Thyroid gland (tissue), 4 donors: ENCODE results near the gene PLA2G4A. TPM values are rescaled to one million over a fixed set of nuclear protein-coding genes. Genes with fewer than 3 reads are reported as not detected.

Experiments
- DNase-seq, 2 donors: peaks; one replicate each; pipeline ENCODE4 v3.0.0-alpha.2; 2019
- H3K27ac ChIP-seq, 3 donors: fragments of 200-600 bp; sonication (generic); 1 replicate in 2 of 3; 2 replicates in 1 of 3; pipeline ENCODE4 v1.5.1; 2016 to 2019; ENCODE audit warnings: mild to moderate bottlenecking in 1 of 3, moderate library complexity in 1 of 3
- H3K27me3 ChIP-seq: fragments of 200-600 bp; sonication (generic); one replicate; pipeline ENCODE4 v1.5.1; 2019
- H3K36me3 ChIP-seq, 2 donors: fragments of 200-600 bp; sonication (generic); one replicate each; pipeline ENCODE4 v1.5.1; 2016 to 2019
- H3K4me1 ChIP-seq, 2 donors: fragments of 200-600 bp; sonication (generic); one replicate each; pipeline ENCODE4 v1.5.1; 2017 to 2019
- H3K4me3 ChIP-seq, 3 donors: fragments of 200-600 bp; sonication (generic); replicated peaks in 1 of 3; 1 replicate in 2 of 3; 2 replicates in 1 of 3; pipeline ENCODE4 v1.5.1; 2016; ENCODE audit warnings: mild to moderate bottlenecking in 1 of 3
- H3K9me3 ChIP-seq: fragments of 200-600 bp; sonication (generic); one replicate; pipeline ENCODE4 v1.5.1; 2017
- CTCF ChIP-seq, 6 experiments: fragments of 200-600 bp in 3 of 6; fragments of 450-650 bp in 3 of 6; sonication (generic) in 3 of 6; IDR thresholded peaks; one replicate each; pipeline ENCODE4 v1.5.1; 2016 to 2019; ENCODE audit warnings: antibody characterized with exemption in 6 of 6, mild to moderate bottlenecking in 2 of 6, inconsistent platforms in 1 of 6, moderate library complexity in 1 of 6
- POLR2A ChIP-seq, 2 donors: fragments of 450-650 bp; IDR thresholded peaks; one replicate each; pipeline ENCODE4 v1.6.1; 2017; ENCODE audit warnings: antibody characterized with exemption in 2 of 2, mild to moderate bottlenecking in 2 of 2, moderate library complexity in 1 of 2
- WGBS, 2 donors: methylation state at CpG; one replicate each; pipeline ENCODE4 v1.1.5; 2017; 5-methylcytosine and 5-hydroxymethylcytosine counted together
- intact Hi-C: fragments of 100-400 bp; cut with DNase I; formaldehyde crosslinking; loops from one replicate; pipeline ENCODE4 v1.15.1; 2023
- total RNA-seq, 4 donors: library from RNA; depleted of rRNA; stranded (reverse); fragments of >200 nt; gene quantifications; one replicate each; pipeline ENCODE4 v1.2.3, GENCODE V29; 2016

Gene PLA2G4A
- total RNA-seq, 4 donors from 2014 or later: 3.4 to 6.4 (median 5.2) TPM

- no peaks in the 10 kb centered on the region for H3K9me3 ChIP-seq
- H3K4me1 ChIP-seq: no peaks in the 10 kb centered on the region
- no peaks in the 10 kb centered on the region for H3K27me3 ChIP-seq
- H3K27ac ChIP-seq: no peak overlapping the region
- intact Hi-C loops: no loop called here
- H3K36me3 ChIP-seq: no peaks in the 10 kb centered on the region
- DNase-seq: no peak
- TF ChIP-seq POLR2A (IDR thresholded peaks at IDR 0.05): no peak
- TF ChIP-seq CTCF (IDR thresholded peaks at IDR 0.05): no peak
- no peak overlapping the region for H3K4me3 ChIP-seq
- WGBS, 2 donors: 81% methylated on average over 2 of the region's 2 CpGs
Measured at GRCh38 chr1:186785503-186785902, 43.2 kb upstream of the PLA2G4A start.

- DNase-seq: no peak
- intact Hi-C loops: no loop called here
- Histone ChIP-seq H3K27ac (no peak overlapping the region), H3K36me3 (no peaks in the 10 kb centered on the region), H3K4me3 (no peak overlapping the region), H3K9me3 (no peaks in the 10 kb centered on the region), H3K27me3 (no peaks in the 10 kb centered on the region), H3K4me1 (no peaks in the 10 kb centered on the region)
- 88 to 95% methylated on average over 1 of the region's 1 CpG for WGBS, 2 donors
- TF ChIP-seq CTCF (IDR thresholded peaks at IDR 0.05) (no peak), POLR2A (IDR thresholded peaks at IDR 0.05) (no peak)
Measured at GRCh38 chr1:186790101-186790500, 38.6 kb upstream of the PLA2G4A start.

GRCh38 chr1:186792870-186793581 lies 35.7 kb upstream of the PLA2G4A start:
- intact Hi-C loops: no loop called here
- no peaks in the 10 kb centered on the region for H3K9me3 ChIP-seq
- H3K27ac ChIP-seq: no peak overlapping the region
- TF ChIP-seq CTCF (IDR thresholded peaks at IDR 0.05): no peak
- TF ChIP-seq POLR2A (IDR thresholded peaks at IDR 0.05): no peak
- WGBS, 2 donors: 90 to 93% methylated on average over 7 of the region's 7 CpGs
- no peaks in the 10 kb centered on the region for H3K36me3 ChIP-seq
- no peak for DNase-seq
- H3K27me3 ChIP-seq: no peaks in the 10 kb centered on the region
- H3K4me1 ChIP-seq: no peaks in the 10 kb centered on the region
- H3K4me3 ChIP-seq: no peak overlapping the region

GRCh38 chr1:186793582-186793927 lies 35.2 kb upstream of the PLA2G4A start:
- intact Hi-C loops: no loop called here
- Histone ChIP-seq H3K9me3 (no peaks in the 10 kb centered on the region), H3K27me3 (no peaks in the 10 kb centered on the region), H3K4me3 (no peak overlapping the region), H3K36me3 (no peaks in the 10 kb centered on the region), H3K27ac (no peak overlapping the region), H3K4me1 (no peaks in the 10 kb centered on the region)
- WGBS, 2 donors: 20 to 28% methylated on average over 1 of the region's 1 CpG
- DNase-seq: no peak
- TF ChIP-seq POLR2A (IDR thresholded peaks at IDR 0.05) (no peak), CTCF (IDR thresholded peaks at IDR 0.05) (no peak)

- no peak for DNase-seq
- Histone ChIP-seq H3K4me1 (no peaks in the 10 kb centered on the region), H3K36me3 (no peaks in the 10 kb centered on the region), H3K27me3 (no peaks in the 10 kb centered on the region), H3K9me3 (no peaks in the 10 kb centered on the region), H3K27ac (no peak overlapping the region), H3K4me3 (no peak overlapping the region)
- intact Hi-C loops: no loop called here
- TF ChIP-seq POLR2A (IDR thresholded peaks at IDR 0.05) (no peak), CTCF (IDR thresholded peaks at IDR 0.05) (no peak)
- WGBS, 2 donors: 85 to 90% methylated on average over 4 of the region's 4 CpGs
Measured at GRCh38 chr1:186798960-186799688, 29.6 kb upstream of the PLA2G4A start.
